ENCODE data around the gene SPOP. TPM values are rescaled to one million over a fixed set of nuclear protein-coding genes. Genes with fewer than 3 reads are reported as not detected.
A peak's percentile ranks its signal among the peaks of the same experiment; 100 is the strongest.

SPOP gene
- total and polyA plus RNA-seq, 9 of the 15 experiments (the other 6 are each of a cell fraction or from before 2014, with no cell fraction given) = 34.2 to 65.9 (median 39.7) TPM

- CTCF ChIA-PET (ENCODE audit: low intra/inter-chr PET ratio) = interaction anchor here (0.6 to 2.6 kb wide), 4 partner anchors 112 to 274 kb away, joined by 3 to 23 read pairs (median 3); no protein-coding TSS in a partner anchor
- H3K27me3 ChIP-seq (ENCODE audit: control insufficient read depth in 2 of 2, insufficient read depth in 2 of 2, low read length in 2 of 2) = peaks cover 11 to 25% of the 10 kb centered on the region in 2 experiments; a peak in 4 of 5 replicates
- H3K4me2 ChIP-seq (ENCODE audit: insufficient read depth, low read length) = peak overlapping the region; percentile 85
- TF ChIP-seq, protein P1, sequence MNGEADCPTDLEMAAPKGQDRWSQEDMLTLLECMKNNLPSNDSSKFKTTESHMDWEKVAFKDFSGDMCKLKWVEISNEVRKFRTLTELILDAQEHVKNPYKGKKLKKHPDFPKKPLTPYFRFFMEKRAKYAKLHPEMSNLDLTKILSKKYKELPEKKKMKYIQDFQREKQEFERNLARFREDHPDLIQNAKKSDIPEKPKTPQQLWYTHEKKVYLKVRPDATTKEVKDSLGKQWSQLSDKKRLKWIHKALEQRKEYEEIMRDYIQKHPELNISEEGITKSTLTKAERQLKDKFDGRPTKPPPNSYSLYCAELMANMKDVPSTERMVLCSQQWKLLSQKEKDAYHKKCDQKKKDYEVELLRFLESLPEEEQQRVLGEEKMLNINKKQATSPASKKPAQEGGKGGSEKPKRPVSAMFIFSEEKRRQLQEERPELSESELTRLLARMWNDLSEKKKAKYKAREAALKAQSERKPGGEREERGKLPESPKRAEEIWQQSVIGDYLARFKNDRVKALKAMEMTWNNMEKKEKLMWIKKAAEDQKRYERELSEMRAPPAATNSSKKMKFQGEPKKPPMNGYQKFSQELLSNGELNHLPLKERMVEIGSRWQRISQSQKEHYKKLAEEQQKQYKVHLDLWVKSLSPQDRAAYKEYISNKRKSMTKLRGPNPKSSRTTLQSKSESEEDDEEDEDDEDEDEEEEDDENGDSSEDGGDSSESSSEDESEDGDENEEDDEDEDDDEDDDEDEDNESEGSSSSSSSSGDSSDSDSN (IDR thresholded peaks at IDR 0.05; ENCODE audit: borderline replicate concordance in 1 of 2, low read depth in 2 of 2, low read length in 2 of 2) = peak in 1 of 2 experiments; percentile 10; a peak in 1 of 4 replicates
- TF ChIP-seq GTF3C2 (IDR thresholded peaks at IDR 0.05; ENCODE audit: borderline replicate concordance, extremely low read depth, insufficient read length) (no peak), ZNF407 (IDR thresholded peaks at IDR 0.05; ENCODE audit: low read depth) (no peak), MBD2 (IDR thresholded peaks at IDR 0.05; ENCODE audit: borderline replicate concordance, low read depth) (no peak), COPS2 (conservative IDR thresholded peaks at IDR 0.05) (no peak)
Observed at GRCh38 chr17:49576917-49577649, 100.8 kb downstream of the SPOP start.

More at GRCh38 chr17:49576917-49577649, 100.8 kb downstream of the SPOP start:
- ATAC-seq (no peak), DNase-seq (ENCODE audit: extremely low read depth in 1 of 4, low spot score in 3 of 4) (no peak), FAIRE-seq (no peak)
- Histone ChIP-seq H3K36me3 (ENCODE audit: control insufficient read depth, insufficient read depth, low read length) (no peaks in the 10 kb centered on the region), H3K27ac (ENCODE audit: extremely low read depth, low read depth, low read length) (no peak overlapping the region), H3K9ac (ENCODE audit: insufficient read depth in 1 of 2, low read depth in 2 of 2, low read length in 2 of 2) (peak overlapping the region in 1 of 2 experiments; percentile 87; a peak in 3 of 4 replicates), H3K9me1 (ENCODE audit: control insufficient read depth, insufficient read depth, low read length) (no peaks in the 10 kb centered on the region), H2AFZ (ENCODE audit: low read depth, low read length) (peak overlapping the region; percentile 82), H3K9me3 (replicated peaks; ENCODE audit: control insufficient read depth, insufficient read depth, low read depth, low read length) (no peaks in the 10 kb centered on the region), H3K79me2 (ENCODE audit: control insufficient read depth, insufficient read depth, low read length) (no peaks in the 10 kb centered on the region), H4K20me1 (replicated peaks; ENCODE audit: control insufficient read depth, insufficient read depth, low read length) (peaks cover 10% of the 10 kb centered on the region), H3K4me1 (replicated peaks in 1 of 2; ENCODE audit: control insufficient read depth in 2 of 2, insufficient read depth in 2 of 2, low read length in 2 of 2) (peaks cover 8 to 58% of the 10 kb centered on the region in 2 experiments; a peak in 4 of 5 replicates), H3K4me3 (peak overlapping the region; percentile 54)
- in situ Hi-C loops (cut with MboI) (no loop called here), intact Hi-C loops (cut with micrococcal nuclease) (no loop called here)
- BruUV-seq (replicated peaks) = no TSS peak
- POLR2A ChIA-PET = interaction anchor here (0.5 to 0.9 kb wide), 3 partner anchors 59 to 142 kb away, joined by 3 to 4 read pairs (median 3); no protein-coding TSS in a partner anchor
- 17% methylated on average over 17 of the region's 22 CpGs for WGBS (ENCODE audit: insufficient coverage, low coverage, missing lambda C conversion rate)
